Measurements from ENCODE around the gene RMRP.
"Not testable (repeated sequence)": the region's sequence is repeated elsewhere in the genome, so short reads cannot be mapped to it uniquely, and the experiment has no call there.

DNA sequence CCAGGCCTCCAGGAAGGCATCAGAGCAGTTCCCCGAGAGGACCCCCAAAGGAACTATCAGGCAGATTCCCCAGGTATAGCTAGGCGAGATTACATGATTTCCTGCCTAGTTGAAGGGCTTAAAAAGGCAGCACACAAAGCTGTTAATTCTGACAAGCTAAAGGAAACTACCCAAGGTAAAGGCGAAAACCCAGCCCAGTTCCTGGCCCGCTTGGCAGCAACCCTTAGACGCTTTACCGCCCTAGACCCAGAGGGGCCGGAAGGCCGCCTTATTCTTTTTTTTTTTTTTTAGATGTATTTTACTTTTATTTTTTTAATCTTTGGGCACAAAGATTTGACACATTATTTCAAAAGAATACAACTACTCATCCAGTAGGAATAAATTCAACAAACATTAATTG lies 19.1 kb downstream of the RMRP start:
- TF ChIP-seq, protein P1, sequence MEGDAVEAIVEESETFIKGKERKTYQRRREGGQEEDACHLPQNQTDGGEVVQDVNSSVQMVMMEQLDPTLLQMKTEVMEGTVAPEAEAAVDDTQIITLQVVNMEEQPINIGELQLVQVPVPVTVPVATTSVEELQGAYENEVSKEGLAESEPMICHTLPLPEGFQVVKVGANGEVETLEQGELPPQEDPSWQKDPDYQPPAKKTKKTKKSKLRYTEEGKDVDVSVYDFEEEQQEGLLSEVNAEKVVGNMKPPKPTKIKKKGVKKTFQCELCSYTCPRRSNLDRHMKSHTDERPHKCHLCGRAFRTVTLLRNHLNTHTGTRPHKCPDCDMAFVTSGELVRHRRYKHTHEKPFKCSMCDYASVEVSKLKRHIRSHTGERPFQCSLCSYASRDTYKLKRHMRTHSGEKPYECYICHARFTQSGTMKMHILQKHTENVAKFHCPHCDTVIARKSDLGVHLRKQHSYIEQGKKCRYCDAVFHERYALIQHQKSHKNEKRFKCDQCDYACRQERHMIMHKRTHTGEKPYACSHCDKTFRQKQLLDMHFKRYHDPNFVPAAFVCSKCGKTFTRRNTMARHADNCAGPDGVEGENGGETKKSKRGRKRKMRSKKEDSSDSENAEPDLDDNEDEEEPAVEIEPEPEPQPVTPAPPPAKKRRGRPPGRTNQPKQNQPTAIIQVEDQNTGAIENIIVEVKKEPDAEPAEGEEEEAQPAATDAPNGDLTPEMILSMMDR (IDR thresholded peaks at IDR 0.05), result not testable (repeated sequence)
- TF ChIP-seq POLR2AphosphoS5 (IDR thresholded peaks at IDR 0.05; ENCODE audit: insufficient read depth in 1 of 2, low read depth in 1 of 2); POLR2A (IDR thresholded peaks at IDR 0.05): not testable (repeated sequence)

All from vagina (tissue), 2 donors.